ENCODE results near the gene NAXE. TPM values are rescaled to one million over a fixed set of nuclear protein-coding genes. Genes with fewer than 3 reads are reported as not detected.

The NAXE gene
- total RNA-seq, 4 donors from 2014 or later: 45.8 to 61.1 (median 49.7) TPM

DNA sequence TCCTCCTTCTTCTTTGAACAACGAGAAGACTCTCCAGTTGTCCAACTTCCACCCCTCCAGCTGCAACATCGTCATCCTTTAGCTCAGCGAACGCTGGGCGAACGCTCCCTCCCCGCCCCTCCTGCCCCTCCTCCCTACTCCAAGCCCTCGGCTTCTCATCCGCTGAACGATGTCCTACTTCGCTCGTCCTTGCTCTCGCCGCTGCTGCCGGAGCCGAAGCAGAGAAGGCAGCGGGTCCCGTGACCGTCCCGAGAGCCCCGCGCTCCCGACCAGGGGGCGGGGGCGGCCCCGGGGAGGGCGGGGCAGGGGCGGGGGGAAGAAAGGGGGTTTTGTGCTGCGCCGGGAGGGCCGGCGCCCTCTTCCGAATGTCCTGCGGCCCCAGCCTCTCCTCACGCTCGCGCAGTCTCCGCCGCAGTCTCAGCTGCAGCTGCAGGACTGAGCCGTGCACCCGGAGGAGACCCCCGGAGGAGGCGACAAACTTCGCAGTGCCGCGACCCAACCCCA, 50.2 kb downstream of the NAXE start, which contains the start of gene BCAN:
BCAN (plus strand) TSS at position 357 of the 504 bp plus-strand sequence. CDS start 3,938 bp downstream, outside the sequence.
- TF ChIP-seq, protein P1, sequence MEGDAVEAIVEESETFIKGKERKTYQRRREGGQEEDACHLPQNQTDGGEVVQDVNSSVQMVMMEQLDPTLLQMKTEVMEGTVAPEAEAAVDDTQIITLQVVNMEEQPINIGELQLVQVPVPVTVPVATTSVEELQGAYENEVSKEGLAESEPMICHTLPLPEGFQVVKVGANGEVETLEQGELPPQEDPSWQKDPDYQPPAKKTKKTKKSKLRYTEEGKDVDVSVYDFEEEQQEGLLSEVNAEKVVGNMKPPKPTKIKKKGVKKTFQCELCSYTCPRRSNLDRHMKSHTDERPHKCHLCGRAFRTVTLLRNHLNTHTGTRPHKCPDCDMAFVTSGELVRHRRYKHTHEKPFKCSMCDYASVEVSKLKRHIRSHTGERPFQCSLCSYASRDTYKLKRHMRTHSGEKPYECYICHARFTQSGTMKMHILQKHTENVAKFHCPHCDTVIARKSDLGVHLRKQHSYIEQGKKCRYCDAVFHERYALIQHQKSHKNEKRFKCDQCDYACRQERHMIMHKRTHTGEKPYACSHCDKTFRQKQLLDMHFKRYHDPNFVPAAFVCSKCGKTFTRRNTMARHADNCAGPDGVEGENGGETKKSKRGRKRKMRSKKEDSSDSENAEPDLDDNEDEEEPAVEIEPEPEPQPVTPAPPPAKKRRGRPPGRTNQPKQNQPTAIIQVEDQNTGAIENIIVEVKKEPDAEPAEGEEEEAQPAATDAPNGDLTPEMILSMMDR (IDR thresholded peaks at IDR 0.05; ENCODE audit: low read depth): no peak

DNA sequence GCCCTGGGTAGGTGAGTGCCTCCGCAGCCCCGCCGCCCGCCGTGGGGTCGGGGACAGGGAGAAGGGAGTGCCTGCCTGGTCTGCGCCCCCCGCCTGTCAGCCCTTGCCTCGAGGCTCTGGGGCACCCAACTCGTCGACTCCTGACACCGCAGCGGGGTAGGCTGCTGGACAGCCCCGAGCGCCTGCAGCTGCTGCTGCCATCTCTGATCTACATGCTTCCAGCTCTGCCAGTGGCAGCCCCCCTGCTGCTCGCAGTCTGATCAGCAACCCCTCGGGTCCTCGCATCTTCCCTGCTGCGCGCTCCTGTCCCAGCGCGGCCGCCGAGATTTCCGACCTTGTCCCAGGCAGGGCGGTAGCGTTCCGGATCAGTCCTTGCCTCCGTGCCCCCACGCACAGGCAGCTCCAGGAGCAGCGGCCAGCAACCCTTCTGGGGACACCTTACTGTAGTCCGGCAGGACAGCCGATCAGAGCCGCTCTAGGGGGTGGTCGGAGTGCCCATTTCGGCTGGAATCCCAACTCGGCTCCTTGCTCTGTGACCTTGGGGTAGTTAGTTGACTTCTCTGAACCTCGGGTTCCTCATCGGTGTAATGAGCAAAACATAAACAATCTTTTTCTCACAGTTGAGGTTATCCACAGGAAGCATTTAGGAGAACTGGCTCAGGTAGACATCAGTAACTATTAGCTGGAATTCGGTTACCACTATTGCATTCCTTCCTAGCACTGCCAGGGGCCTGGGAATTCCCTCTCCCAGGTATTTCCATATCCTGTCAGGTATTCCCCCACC, 50.9 kb downstream of the NAXE start:
- TF ChIP-seq, protein P1 (IDR thresholded peaks at IDR 0.05; ENCODE audit: low read depth): no peak

- TF ChIP-seq, protein P1 (IDR thresholded peaks at IDR 0.05; ENCODE audit: low read depth): no peak
These were observed 51.6 kb downstream of the NAXE start for GRCh38 chr1:156643049-156643777.

GRCh38 chr1:156643778-156644092, 52.2 kb downstream of the NAXE start:
- TF ChIP-seq, protein P1 (IDR thresholded peaks at IDR 0.05; ENCODE audit: low read depth): no peak

Other genes starting within 250 kb of the NAXE start
- not detected for gene RHBG, start 222.6 kb upstream of the NAXE start, total RNA-seq
- 10 to 100 TPM; 18.9 to 46.5 (median 24.8) TPM for gene MEF2D, start 91.0 kb upstream of the NAXE start, total RNA-seq
- gene IQGAP3, start 19.2 kb upstream of the NAXE start, total RNA-seq: 1 to 10 TPM in 2 of 4 donors, under 1 TPM in 1, not detected in 1; 0.57 to 2.5 (median 2.0) TPM
- not detected for gene TTC24, start 12.1 kb upstream of the NAXE start, total RNA-seq
- 10 to 100 TPM; 10.7 to 35.1 (median 21.4) TPM for gene GPATCH4, start 9.7 kb downstream of the NAXE start, total RNA-seq
- gene HAPLN2, start 27.6 kb downstream of the NAXE start, total RNA-seq: 1 to 10 TPM in 2 of 4 donors, not detected in 2; 1.5 to 1.7 TPM
- not detected for gene BCAN, start 50.3 kb downstream of the NAXE start, total RNA-seq
- gene NES, start 85.6 kb downstream of the NAXE start, total RNA-seq: 10 to 100 TPM in 3 of 4 donors, 1 to 10 TPM in 1; 7.8 to 28.8 (median 13.5) TPM
- gene CRABP2, start 113.8 kb downstream of the NAXE start, total RNA-seq: 10 to 100 TPM in 1 of 4 donors, 1 to 10 TPM in 3; 2.4 to 16.5 (median 4.0) TPM
- gene METTL25B, start 136.7 kb downstream of the NAXE start, total RNA-seq: 10 to 100 TPM; 20.5 to 29.2 (median 23.0) TPM
- 10 to 100 TPM; 10.9 to 21.5 (median 13.5) TPM for gene ISG20L2, start 137.0 kb downstream of the NAXE start, total RNA-seq
- gene MRPL24, start 149.3 kb downstream of the NAXE start, total RNA-seq: 10 to 100 TPM; 53.0 to 84.5 (median 74.0) TPM
- gene HDGF, start 159.9 kb downstream of the NAXE start, total RNA-seq: 100 to 1,000 TPM in 3 of 4 donors, 10 to 100 TPM in 1; 86.5 to 126 (median 113) TPM
- 10 to 100 TPM; 19.7 to 27.3 (median 21.3) TPM for gene PRCC, start 175.8 kb downstream of the NAXE start, total RNA-seq
- 1 to 10 TPM in 1 of 4 donors, under 1 TPM in 3; 0.34 to 1.1 (median 0.71) TPM for gene SH2D2A, start 225.1 kb downstream of the NAXE start, total RNA-seq

All from subcutaneous adipose tissue (tissue), 4 donors.